ENCODE measurements around the gene GRM7.

- TF ChIP-seq, protein P1, sequence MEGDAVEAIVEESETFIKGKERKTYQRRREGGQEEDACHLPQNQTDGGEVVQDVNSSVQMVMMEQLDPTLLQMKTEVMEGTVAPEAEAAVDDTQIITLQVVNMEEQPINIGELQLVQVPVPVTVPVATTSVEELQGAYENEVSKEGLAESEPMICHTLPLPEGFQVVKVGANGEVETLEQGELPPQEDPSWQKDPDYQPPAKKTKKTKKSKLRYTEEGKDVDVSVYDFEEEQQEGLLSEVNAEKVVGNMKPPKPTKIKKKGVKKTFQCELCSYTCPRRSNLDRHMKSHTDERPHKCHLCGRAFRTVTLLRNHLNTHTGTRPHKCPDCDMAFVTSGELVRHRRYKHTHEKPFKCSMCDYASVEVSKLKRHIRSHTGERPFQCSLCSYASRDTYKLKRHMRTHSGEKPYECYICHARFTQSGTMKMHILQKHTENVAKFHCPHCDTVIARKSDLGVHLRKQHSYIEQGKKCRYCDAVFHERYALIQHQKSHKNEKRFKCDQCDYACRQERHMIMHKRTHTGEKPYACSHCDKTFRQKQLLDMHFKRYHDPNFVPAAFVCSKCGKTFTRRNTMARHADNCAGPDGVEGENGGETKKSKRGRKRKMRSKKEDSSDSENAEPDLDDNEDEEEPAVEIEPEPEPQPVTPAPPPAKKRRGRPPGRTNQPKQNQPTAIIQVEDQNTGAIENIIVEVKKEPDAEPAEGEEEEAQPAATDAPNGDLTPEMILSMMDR (IDR thresholded peaks at IDR 0.05 in 8 of 11, conservative IDR thresholded peaks at IDR 0.05 in 3 of 11): no peak
- no peak for TF ChIP-seq POLR2A (IDR thresholded peaks at IDR 0.05)
These were observed 715.2 kb downstream of the GRM7 start for GRCh38 chr3:7576071-7576470.
